Panc1 (cell line): ENCODE data around the gene RRP12. TPM values are rescaled to one million over a fixed set of nuclear protein-coding genes. Genes with fewer than 3 reads are reported as not detected.
A peak's percentile ranks its signal among the peaks of the same experiment; 100 is the strongest.

ENCODE experiments used
- ATAC-seq: fragments of 200-7000 bp; cut with Tn5 transposase; 2 replicates; pipeline ENCODE4 v1.9.1; 2020; ENCODE audit warnings: mild to moderate bottlenecking, moderate library complexity
- BruUV-seq: library from RNA; stranded (reverse); fragments of 400-500 nt; replicated peaks from 2 replicates; lab custom pipeline; 2021; lab: Mats Ljungman, UMichigan
- CTCF ChIA-PET: fragments of 300-600 bp; sonication (Branson Sonifier 250); formaldehyde crosslinking; loops from one replicate; lab custom pipeline; 2022; ENCODE audit warnings: antibody characterized with exemption; lab: Charles Lee
- POLR2A ChIA-PET: fragments of 300-600 bp; sonication (Branson Sonifier 250); formaldehyde crosslinking; loops from one replicate; lab custom pipeline; 2022; ENCODE audit warnings: antibody characterized with exemption; lab: Charles Lee
- DNase-seq: peaks from one replicate; pipeline ENCODE4 v3.0.0-alpha.2; 2010; ENCODE audit warnings: low read depth, low spot score
- H3K27ac ChIP-seq: 2 replicates; pipeline ENCODE4 v1.5.1; 2011; ENCODE audit warnings: mild to moderate bottlenecking, low read length, inconsistent platforms
- H3K27me3 ChIP-seq: fragments of 200-500 bp; sonication (Bioruptor generic); 2 replicates; pipeline ENCODE4 v1.6.0; 2014; ENCODE audit warnings: low read length, inconsistent platforms; ENCODE audit not compliant: control insufficient read depth, insufficient read depth
- H3K36me3 ChIP-seq: fragments of 200-500 bp; sonication (Bioruptor generic); 2 replicates; pipeline ENCODE4 v1.5.1; 2014; ENCODE audit warnings: inconsistent platforms, mild to moderate bottlenecking, low read length, moderate library complexity; ENCODE audit not compliant: control insufficient read depth, insufficient read depth
- H3K4me1 ChIP-seq: 2 replicates; pipeline ENCODE4 v1.5.1; 2011; ENCODE audit warnings: inconsistent platforms, mild to moderate bottlenecking, low read length, moderate library complexity; ENCODE audit not compliant: control insufficient read depth, insufficient read depth
- H3K4me3 ChIP-seq, 2 experiments: 2 replicates each; pipeline ENCODE4 v1.5.1; 2011 to 2012; ENCODE audit warnings: low read depth in 2 of 2, low read length in 2 of 2, mild to moderate bottlenecking in 2 of 2, inconsistent platforms in 1 of 2, moderate library complexity in 1 of 2
- H3K9me3 ChIP-seq: fragments of 200-500 bp; sonication (Bioruptor generic); 2 replicates; pipeline ENCODE4 v1.5.1; 2014; ENCODE audit warnings: low read depth, mild to moderate bottlenecking, inconsistent platforms, low read length, moderate library complexity; ENCODE audit not compliant: control insufficient read depth, insufficient read depth
- POLR2AphosphoS5 ChIP-seq: IDR thresholded peaks from 2 replicates; pipeline ENCODE4 v1.6.1; 2012; ENCODE audit warnings: mild to moderate bottlenecking, low read depth, low read length, moderate library complexity
- SIN3A ChIP-seq: IDR thresholded peaks from 2 replicates; pipeline ENCODE4 v1.6.1; 2012; ENCODE audit warnings: low read depth, mild to moderate bottlenecking, low read length, moderate library complexity, borderline replicate concordance; ENCODE audit not compliant: insufficient read depth
- TCF7L2 ChIP-seq: IDR thresholded peaks from 2 replicates; pipeline ENCODE4 v1.6.1; 2011; ENCODE audit warnings: mild to moderate bottlenecking, low read depth, low read length, inconsistent platforms
- in situ Hi-C: cut with HindIII; loops from 2 replicates; pipeline ENCODE4 v1.10.0; 2016; ENCODE audit warnings: low sequenced_read_pairs, low pct_unique_long_range_greater_than_20kb
- intact Hi-C: fragments of 100-400 bp; cut with micrococcal nuclease; formaldehyde crosslinking; loops from one replicate; pipeline ENCODE4 v1.10.0; 2022; ENCODE audit not compliant: unreplicated experiment
- total RNA-seq: library from RNA; stranded (reverse); gene quantifications from one replicate; pipeline ENCODE4 v1.2.1, GENCODE V29; 2021; ENCODE audit not compliant: unreplicated experiment
- TF ChIP-seq, protein P1 (sequence below), 2 experiments: IDR thresholded peaks; 2 replicates each; pipeline ENCODE4 v1.6.1; 2011 to 2012; ENCODE audit warnings: low read depth in 2 of 2, control low read depth in 1 of 2, low read length in 1 of 2, mild to moderate bottlenecking in 1 of 2, moderate library complexity in 1 of 2; ENCODE audit not compliant: insufficient read depth in 1 of 2
- TF ChIP-seq, protein P2 (sequence below): fragments of 450-650 bp; IDR thresholded peaks from 2 replicates; pipeline ENCODE4 v1.5.1; 2017; ENCODE audit warnings: mild to moderate bottlenecking

The RRP12 gene
- total RNA-seq, 1 experiment from 2014 or later: 94.9 TPM

DNA sequence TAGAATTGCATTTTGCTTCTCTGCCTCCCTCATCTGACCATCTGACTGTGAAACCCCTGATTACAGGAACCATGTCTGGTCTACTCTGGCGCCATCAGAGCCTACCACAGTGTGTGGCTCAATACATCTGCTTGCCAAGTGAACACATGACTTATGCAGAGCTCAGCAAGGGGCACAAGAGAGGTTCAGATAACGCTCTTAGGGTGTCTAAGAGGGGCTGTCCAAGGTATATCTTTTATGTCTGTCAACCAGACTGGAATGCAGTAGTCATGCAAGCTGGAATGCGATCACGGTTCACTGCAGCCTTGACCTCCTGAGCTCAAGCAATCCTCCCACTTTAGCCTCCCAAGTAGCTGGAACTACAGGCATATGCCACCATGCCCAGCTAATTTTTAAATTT is 10.3 kb upstream of the RRP12 start:
- intact Hi-C loops: no loop called here
- H3K36me3 ChIP-seq: no peaks in the 10 kb centered on the region
- H3K27ac ChIP-seq: no peak overlapping the region
- CTCF ChIA-PET: interaction anchor here (0.5 to 1.2 kb wide), 4 partner anchors 9 to 213 kb away, joined by 3 to 21 read pairs (median 8); no protein-coding TSS in a partner anchor
- no peak overlapping the region for H3K4me3 ChIP-seq
- H3K4me1 ChIP-seq: no peaks in the 10 kb centered on the region
- in situ Hi-C loops: no loop called here
- H3K27me3 ChIP-seq: no peaks in the 10 kb centered on the region
- POLR2A ChIA-PET: interaction anchor here (1.0 to 1.1 kb wide), 2 partner anchors 10 to 12 kb away, joined by 4 to 7 read pairs; partner anchors contain the start of gene RRP12
- no peaks in the 10 kb centered on the region for H3K9me3 ChIP-seq
- TF ChIP-seq TCF7L2: no peak
- TF ChIP-seq, protein P1, sequence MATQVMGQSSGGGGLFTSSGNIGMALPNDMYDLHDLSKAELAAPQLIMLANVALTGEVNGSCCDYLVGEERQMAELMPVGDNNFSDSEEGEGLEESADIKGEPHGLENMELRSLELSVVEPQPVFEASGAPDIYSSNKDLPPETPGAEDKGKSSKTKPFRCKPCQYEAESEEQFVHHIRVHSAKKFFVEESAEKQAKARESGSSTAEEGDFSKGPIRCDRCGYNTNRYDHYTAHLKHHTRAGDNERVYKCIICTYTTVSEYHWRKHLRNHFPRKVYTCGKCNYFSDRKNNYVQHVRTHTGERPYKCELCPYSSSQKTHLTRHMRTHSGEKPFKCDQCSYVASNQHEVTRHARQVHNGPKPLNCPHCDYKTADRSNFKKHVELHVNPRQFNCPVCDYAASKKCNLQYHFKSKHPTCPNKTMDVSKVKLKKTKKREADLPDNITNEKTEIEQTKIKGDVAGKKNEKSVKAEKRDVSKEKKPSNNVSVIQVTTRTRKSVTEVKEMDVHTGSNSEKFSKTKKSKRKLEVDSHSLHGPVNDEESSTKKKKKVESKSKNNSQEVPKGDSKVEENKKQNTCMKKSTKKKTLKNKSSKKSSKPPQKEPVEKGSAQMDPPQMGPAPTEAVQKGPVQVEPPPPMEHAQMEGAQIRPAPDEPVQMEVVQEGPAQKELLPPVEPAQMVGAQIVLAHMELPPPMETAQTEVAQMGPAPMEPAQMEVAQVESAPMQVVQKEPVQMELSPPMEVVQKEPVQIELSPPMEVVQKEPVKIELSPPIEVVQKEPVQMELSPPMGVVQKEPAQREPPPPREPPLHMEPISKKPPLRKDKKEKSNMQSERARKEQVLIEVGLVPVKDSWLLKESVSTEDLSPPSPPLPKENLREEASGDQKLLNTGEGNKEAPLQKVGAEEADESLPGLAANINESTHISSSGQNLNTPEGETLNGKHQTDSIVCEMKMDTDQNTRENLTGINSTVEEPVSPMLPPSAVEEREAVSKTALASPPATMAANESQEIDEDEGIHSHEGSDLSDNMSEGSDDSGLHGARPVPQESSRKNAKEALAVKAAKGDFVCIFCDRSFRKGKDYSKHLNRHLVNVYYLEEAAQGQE (IDR thresholded peaks at IDR 0.05; ENCODE audit: insufficient read depth in 1 of 2, low read depth in 2 of 2, low read length in 1 of 2): 0 out of 4 replicates have a peak, but pooled peaks of 1 of the 2 experiments have one; percentile 31
- no peak for TF ChIP-seq SIN3A
- TF ChIP-seq, protein P2, sequence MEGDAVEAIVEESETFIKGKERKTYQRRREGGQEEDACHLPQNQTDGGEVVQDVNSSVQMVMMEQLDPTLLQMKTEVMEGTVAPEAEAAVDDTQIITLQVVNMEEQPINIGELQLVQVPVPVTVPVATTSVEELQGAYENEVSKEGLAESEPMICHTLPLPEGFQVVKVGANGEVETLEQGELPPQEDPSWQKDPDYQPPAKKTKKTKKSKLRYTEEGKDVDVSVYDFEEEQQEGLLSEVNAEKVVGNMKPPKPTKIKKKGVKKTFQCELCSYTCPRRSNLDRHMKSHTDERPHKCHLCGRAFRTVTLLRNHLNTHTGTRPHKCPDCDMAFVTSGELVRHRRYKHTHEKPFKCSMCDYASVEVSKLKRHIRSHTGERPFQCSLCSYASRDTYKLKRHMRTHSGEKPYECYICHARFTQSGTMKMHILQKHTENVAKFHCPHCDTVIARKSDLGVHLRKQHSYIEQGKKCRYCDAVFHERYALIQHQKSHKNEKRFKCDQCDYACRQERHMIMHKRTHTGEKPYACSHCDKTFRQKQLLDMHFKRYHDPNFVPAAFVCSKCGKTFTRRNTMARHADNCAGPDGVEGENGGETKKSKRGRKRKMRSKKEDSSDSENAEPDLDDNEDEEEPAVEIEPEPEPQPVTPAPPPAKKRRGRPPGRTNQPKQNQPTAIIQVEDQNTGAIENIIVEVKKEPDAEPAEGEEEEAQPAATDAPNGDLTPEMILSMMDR: no peak
- TF ChIP-seq POLR2AphosphoS5: no peak
- ATAC-seq: no peak
- no peak for DNase-seq
- no TSS peak for BruUV-seq

DNA sequence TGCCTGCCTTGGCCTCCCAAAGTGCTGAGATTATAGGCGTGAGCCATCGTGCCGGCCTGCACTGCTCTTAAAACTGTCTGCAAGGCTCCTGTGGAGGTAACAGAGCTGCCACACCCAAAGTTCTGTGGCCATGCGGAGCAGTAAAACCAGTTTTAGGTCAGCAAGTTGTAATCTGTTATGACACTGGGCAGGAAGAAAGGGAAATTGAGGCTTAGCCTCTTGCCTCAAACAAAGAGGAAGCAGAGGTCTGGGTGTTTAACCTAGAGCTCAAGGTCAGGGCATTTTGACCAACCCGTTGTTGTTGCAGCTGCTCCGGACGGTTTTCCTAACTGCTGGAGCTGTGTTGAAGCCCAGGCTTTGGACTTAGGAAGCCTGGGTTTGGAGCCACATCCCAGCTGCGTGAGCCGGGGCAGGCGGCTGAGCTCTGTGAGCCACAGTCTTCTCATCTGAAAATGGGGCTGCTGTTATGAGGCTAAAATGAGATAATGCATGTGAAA is 7.4 kb upstream of the RRP12 start:
- H3K9me3 ChIP-seq: no peaks in the 10 kb centered on the region
- TF ChIP-seq, protein P1 (IDR thresholded peaks at IDR 0.05; ENCODE audit: insufficient read depth in 1 of 2, low read depth in 2 of 2, low read length in 1 of 2): no peak
- TF ChIP-seq, protein P2: no peak
- TF ChIP-seq POLR2AphosphoS5: no peak
- TF ChIP-seq TCF7L2: no peak
- H3K27me3 ChIP-seq: no peaks in the 10 kb centered on the region
- in situ Hi-C loops: no loop called here
- POLR2A ChIA-PET: no interaction called here
- no peaks in the 10 kb centered on the region for H3K4me1 ChIP-seq
- no peak overlapping the region for H3K27ac ChIP-seq
- ATAC-seq (no peak), DNase-seq (no peak)
- no peak overlapping the region for H3K4me3 ChIP-seq
- H3K36me3 ChIP-seq: no peaks in the 10 kb centered on the region
- CTCF ChIA-PET: no interaction called here
- BruUV-seq: no TSS peak
- intact Hi-C loops: no loop called here
